Astrocyte of the cerebellum (primary cell): ENCODE data around the gene NEDD1.

Source experiments
- DNase-seq: peaks from one replicate; pipeline ENCODE4 v3.0.0-alpha.2; 2011; ENCODE audit warnings: low read depth
- H3K4me3 ChIP-seq: 2 replicates; pipeline ENCODE4 v1.5.1; 2011; ENCODE audit warnings: mild to moderate bottlenecking, low read depth, low read length, moderate library complexity
- in situ Hi-C: cut with HindIII; loops from 2 replicates; pipeline ENCODE4 v1.10.0; 2017; ENCODE audit warnings: low sequenced_read_pairs
- TF ChIP-seq, protein P1 (sequence below): IDR thresholded peaks from 2 replicates; pipeline ENCODE4 v1.5.1; 2012; ENCODE audit warnings: low read length, low read depth, moderate library complexity, mild to moderate bottlenecking; ENCODE audit errors: missing control alignments

The NEDD1 gene

DNA sequence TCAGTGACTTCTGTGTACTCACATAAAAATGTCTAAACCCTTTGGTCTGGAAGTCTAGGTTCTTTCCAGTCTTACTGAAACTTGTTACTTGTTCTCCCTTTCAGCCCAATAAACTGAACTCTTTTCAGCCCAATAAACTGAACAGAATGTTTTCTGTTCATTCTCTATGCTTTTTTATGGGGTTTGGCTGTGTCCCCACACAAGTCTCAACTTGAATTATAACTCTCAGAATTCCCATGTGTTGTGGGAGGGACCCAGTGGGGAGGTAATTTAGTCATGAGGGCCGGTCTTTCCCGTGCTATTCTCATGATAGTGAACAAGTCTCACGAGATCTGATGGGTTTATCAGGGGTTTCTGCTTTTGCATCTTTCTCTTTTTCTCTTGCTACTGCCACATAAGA, 15.0 kb upstream of the NEDD1 start:
- in situ Hi-C loops: no loop called here
- DNase-seq: no peak
- TF ChIP-seq, protein P1, sequence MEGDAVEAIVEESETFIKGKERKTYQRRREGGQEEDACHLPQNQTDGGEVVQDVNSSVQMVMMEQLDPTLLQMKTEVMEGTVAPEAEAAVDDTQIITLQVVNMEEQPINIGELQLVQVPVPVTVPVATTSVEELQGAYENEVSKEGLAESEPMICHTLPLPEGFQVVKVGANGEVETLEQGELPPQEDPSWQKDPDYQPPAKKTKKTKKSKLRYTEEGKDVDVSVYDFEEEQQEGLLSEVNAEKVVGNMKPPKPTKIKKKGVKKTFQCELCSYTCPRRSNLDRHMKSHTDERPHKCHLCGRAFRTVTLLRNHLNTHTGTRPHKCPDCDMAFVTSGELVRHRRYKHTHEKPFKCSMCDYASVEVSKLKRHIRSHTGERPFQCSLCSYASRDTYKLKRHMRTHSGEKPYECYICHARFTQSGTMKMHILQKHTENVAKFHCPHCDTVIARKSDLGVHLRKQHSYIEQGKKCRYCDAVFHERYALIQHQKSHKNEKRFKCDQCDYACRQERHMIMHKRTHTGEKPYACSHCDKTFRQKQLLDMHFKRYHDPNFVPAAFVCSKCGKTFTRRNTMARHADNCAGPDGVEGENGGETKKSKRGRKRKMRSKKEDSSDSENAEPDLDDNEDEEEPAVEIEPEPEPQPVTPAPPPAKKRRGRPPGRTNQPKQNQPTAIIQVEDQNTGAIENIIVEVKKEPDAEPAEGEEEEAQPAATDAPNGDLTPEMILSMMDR: no peak
- H3K4me3 ChIP-seq: no peak overlapping the region

DNA sequence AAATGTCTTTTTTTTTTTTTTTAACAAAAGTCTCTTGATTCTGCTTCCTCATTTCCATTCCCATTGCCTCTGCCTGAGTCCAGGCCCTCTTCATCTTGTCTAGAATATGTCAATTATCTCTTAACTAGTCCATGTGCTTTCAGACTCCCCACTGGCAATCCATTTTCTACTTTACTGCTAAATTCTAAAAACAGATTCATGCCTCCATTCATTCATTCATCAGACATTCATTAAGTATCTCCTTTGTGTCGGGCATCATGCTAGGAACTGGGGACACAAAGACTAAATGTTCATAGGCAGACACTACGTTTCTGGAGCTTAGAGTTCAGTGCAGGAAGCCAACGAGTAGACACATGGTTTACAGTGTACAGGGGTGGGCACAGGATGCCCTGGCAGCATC, 9.6 kb upstream of the NEDD1 start:
- H3K4me3 ChIP-seq: no peak overlapping the region
- TF ChIP-seq, protein P1: no peak
- DNase-seq: no peak
- in situ Hi-C loops: no loop called here

DNA sequence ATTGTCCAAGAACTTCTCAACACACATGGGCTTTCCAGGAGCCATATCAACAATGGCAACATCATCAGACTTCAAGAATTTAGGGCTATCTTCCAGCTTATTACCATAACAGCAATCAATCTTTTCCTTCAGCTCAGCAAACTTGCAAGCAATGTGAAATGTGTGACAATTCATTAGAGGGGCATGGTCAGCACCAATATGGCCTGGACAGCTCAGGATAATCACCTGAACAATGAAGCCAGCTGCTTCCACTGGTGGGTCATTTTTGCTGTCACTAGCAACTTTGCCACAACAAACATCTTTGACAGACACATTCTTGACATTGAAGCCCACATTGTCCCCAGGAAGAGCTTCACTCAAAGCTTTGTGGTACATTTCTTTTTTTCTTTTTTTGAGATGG, 5.9 kb upstream of the NEDD1 start:
- in situ Hi-C loops: no loop called here
- no peak overlapping the region for H3K4me3 ChIP-seq
- TF ChIP-seq, protein P1: no peak
- DNase-seq: no peak

DNA sequence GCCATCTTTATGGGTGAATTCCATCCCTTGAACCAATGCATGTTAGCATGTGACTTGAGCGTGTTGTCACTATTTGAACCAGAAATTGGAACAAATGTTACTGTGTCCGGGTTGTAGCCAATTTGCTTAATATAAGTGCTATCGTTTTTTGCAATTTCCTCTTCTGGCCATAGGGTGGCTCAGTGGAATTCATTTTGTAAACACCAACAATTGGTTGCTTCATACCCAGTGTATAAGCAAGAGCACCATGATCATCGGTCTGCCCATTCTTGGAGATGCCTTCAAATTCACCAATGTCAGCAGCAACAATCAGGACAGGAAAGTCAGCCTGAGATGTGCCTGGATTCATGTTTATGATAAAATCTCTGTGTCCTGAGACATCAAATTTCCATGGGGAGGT, 5.0 kb upstream of the NEDD1 start:
- TF ChIP-seq, protein P1: no peak
- DNase-seq: no peak
- in situ Hi-C loops: no loop called here
- no peak overlapping the region for H3K4me3 ChIP-seq

DNA sequence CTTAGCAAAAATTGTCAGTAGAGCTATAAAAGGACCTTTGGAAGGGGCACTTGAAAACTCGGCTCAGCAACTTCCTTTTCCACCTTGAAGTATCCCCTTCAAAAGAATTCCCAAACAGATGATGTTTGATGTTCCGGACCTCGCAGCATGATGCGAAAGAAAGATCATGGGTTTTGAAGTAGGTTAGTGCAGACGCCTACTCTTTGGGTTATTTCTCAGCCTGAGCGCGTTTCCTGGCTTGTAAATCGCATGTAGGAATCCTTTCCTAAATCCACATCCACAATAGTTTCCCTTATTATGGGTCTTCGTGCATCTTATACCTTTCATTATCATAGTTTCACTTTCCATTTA, 584 bp upstream of the NEDD1 start:
- DNase-seq: no peak
- H3K4me3 ChIP-seq: peak overlapping the region; percentile 81
- TF ChIP-seq, protein P1: no peak
- in situ Hi-C loops: no loop called here

DNA sequence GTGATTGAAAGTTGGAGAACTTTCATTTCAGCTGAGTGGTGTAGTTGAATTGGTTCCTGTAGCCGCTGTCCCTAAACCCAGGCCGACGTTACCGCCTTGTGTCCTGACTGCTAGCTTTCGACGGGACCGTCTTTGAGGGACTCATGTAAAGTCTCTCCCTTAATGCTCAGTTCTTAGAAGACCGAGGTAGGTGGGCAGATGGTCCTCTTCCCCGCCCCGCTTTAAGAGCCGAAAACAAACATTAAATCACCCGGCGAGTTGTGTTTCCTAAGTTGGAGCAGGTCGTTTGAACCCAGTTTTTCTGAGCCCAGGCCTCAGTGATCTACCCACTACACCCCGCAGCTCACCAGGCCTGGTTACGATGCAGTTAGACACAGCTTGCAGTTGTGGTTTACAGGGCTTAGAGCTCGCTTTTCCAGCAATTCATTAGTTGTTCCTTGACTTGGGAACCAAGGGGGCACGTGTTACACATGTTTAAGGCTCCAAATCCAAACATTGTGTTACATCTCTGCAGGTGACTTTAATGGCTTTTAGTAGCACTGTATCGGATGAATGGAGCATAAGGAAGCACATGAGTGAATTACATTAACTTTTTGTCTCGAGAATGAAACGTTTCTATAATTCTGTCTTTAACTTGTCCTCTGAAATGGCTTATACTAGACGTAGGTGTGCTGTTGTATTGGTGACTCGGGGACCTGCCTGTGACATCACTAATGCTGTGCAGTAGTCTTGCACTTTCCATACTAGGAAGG, 790 bp downstream of the NEDD1 start:
- in situ Hi-C loops: no loop called here
- no peak for DNase-seq
- TF ChIP-seq, protein P1: no peak
- peak overlapping the region; percentile 81 for H3K4me3 ChIP-seq

DNA sequence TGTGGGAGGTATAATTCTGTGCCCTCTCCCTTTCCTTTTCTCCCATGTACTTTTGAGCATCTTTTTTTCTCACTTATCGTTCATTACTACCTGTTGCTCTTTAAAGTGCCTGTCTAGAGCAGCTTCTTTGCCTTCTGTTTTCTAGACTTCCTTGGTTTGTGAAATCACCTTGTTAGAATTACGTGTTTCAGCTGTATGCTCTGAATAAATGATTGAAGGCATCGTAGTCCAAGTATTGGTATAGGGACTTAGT, 1.3 kb downstream of the NEDD1 start:
- no peak for DNase-seq
- in situ Hi-C loops: no loop called here
- peak overlapping the region; percentile 81 for H3K4me3 ChIP-seq
- TF ChIP-seq, protein P1: no peak
